BE2C (cell line): Measurements from ENCODE around the gene UMAD1.

Experiments used
- DNase-seq: peaks from one replicate; pipeline ENCODE4 v3.0.0-alpha.2; 2020
- H3K27me3 ChIP-seq: fragments of 250-450 bp; sonication (Bioruptor Pico); 2 replicates; pipeline ENCODE4 v1.5.1; 2020; ENCODE audit warnings: mild to moderate bottlenecking
- H3K36me3 ChIP-seq: fragments of 250-450 bp; sonication (Bioruptor Pico); 2 replicates; pipeline ENCODE4 v1.5.1; 2020; ENCODE audit warnings: mild to moderate bottlenecking
- H3K4me1 ChIP-seq: fragments of 250-450 bp; sonication (Bioruptor Pico); 2 replicates; pipeline ENCODE4 v1.5.1; 2020
- H3K4me3 ChIP-seq: 2 replicates; pipeline ENCODE4 v1.5.1; 2011; ENCODE audit warnings: low read depth, low read length
- H3K9me3 ChIP-seq: fragments of 250-450 bp; sonication (Bioruptor Pico); 2 replicates; pipeline ENCODE4 v1.5.1; 2020
- CTCF ChIP-seq: IDR thresholded peaks from 2 replicates; pipeline ENCODE4 v1.5.1; 2012; ENCODE audit warnings: mild to moderate bottlenecking, low read depth, low read length

Gene UMAD1

GRCh38 chr7:7791523-7791922 lies 151.0 kb downstream of the UMAD1 start:
- Histone ChIP-seq H3K27me3 (no peaks in the 10 kb centered on the region), H3K9me3 (no peaks in the 10 kb centered on the region; the same call in 1 of the 2 replicates), H3K36me3 (no peaks in the 10 kb centered on the region), H3K4me3 (no peak overlapping the region), H3K4me1 (no peaks in the 10 kb centered on the region; the same call in none of the 2 replicates)
- no peak for TF ChIP-seq CTCF
- no peak for DNase-seq

GRCh38 chr7:7792056-7792455 lies 151.5 kb downstream of the UMAD1 start:
- H3K4me3 ChIP-seq, result no peak overlapping the region
- no peaks in the 10 kb centered on the region; the same call in 1 of the 2 replicates for H3K9me3 ChIP-seq
- H3K4me1 ChIP-seq, result no peaks in the 10 kb centered on the region; the same call in none of the 2 replicates
- no peak for DNase-seq
- no peaks in the 10 kb centered on the region for H3K36me3 ChIP-seq
- no peaks in the 10 kb centered on the region for H3K27me3 ChIP-seq
- no peak for TF ChIP-seq CTCF

- TF ChIP-seq CTCF, result no peak
- H3K27me3 ChIP-seq, result no peaks in the 10 kb centered on the region
- no peaks in the 10 kb centered on the region for H3K36me3 ChIP-seq
- no peak for DNase-seq
- no peaks in the 10 kb centered on the region; the same call in 1 of the 2 replicates for H3K9me3 ChIP-seq
- peaks cover 2% of the 10 kb centered on the region for H3K4me1 ChIP-seq
- H3K4me3 ChIP-seq, result no peak overlapping the region
Observed at GRCh38 chr7:7793249-7793648, 152.7 kb downstream of the UMAD1 start.

GRCh38 chr7:7793921-7794320 lies 153.4 kb downstream of the UMAD1 start:
- no peak for DNase-seq
- H3K36me3 ChIP-seq, result no peaks in the 10 kb centered on the region
- H3K4me3 ChIP-seq, result no peak overlapping the region
- peaks cover 7% of the 10 kb centered on the region for H3K4me1 ChIP-seq
- H3K9me3 ChIP-seq, result no peaks in the 10 kb centered on the region; the same call in 1 of the 2 replicates
- H3K27me3 ChIP-seq, result no peaks in the 10 kb centered on the region
- TF ChIP-seq CTCF, result no peak

- no peak for TF ChIP-seq CTCF
- DNase-seq, result no peak
- Histone ChIP-seq H3K36me3 (no peaks in the 10 kb centered on the region), H3K4me1 (peaks cover 10% of the 10 kb centered on the region), H3K27me3 (no peaks in the 10 kb centered on the region), H3K4me3 (no peak overlapping the region), H3K9me3 (no peaks in the 10 kb centered on the region; the same call in 1 of the 2 replicates)
Observed at GRCh38 chr7:7795203-7795602, 154.7 kb downstream of the UMAD1 start.

- Histone ChIP-seq H3K27me3 (no peaks in the 10 kb centered on the region), H3K36me3 (no peaks in the 10 kb centered on the region), H3K4me1 (peaks cover 10% of the 10 kb centered on the region), H3K4me3 (no peak overlapping the region), H3K9me3 (no peaks in the 10 kb centered on the region; the same call in 1 of the 2 replicates)
- no peak for TF ChIP-seq CTCF
- no peak for DNase-seq
Observed at GRCh38 chr7:7795630-7796121, 155.1 kb downstream of the UMAD1 start.
